ENCODE data around the gene IKZF2.

Gene IKZF2

GRCh38 chr2:213187386-213187785 is 36.0 kb upstream of the IKZF2 start:
- H3K9me3 ChIP-seq: no peaks in the 10 kb centered on the region
- H3K36me3 ChIP-seq: no peaks in the 10 kb centered on the region
- H3K4me3 ChIP-seq (ENCODE audit: low read depth, low read length): no peak overlapping the region
- no peaks in the 10 kb centered on the region for H3K4me1 ChIP-seq
- DNase-seq: no peak
- no peaks in the 10 kb centered on the region for H3K27me3 ChIP-seq
- TF ChIP-seq, protein P1, sequence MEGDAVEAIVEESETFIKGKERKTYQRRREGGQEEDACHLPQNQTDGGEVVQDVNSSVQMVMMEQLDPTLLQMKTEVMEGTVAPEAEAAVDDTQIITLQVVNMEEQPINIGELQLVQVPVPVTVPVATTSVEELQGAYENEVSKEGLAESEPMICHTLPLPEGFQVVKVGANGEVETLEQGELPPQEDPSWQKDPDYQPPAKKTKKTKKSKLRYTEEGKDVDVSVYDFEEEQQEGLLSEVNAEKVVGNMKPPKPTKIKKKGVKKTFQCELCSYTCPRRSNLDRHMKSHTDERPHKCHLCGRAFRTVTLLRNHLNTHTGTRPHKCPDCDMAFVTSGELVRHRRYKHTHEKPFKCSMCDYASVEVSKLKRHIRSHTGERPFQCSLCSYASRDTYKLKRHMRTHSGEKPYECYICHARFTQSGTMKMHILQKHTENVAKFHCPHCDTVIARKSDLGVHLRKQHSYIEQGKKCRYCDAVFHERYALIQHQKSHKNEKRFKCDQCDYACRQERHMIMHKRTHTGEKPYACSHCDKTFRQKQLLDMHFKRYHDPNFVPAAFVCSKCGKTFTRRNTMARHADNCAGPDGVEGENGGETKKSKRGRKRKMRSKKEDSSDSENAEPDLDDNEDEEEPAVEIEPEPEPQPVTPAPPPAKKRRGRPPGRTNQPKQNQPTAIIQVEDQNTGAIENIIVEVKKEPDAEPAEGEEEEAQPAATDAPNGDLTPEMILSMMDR (IDR thresholded peaks at IDR 0.05; ENCODE audit: low read depth, low read length): no peak

DNA sequence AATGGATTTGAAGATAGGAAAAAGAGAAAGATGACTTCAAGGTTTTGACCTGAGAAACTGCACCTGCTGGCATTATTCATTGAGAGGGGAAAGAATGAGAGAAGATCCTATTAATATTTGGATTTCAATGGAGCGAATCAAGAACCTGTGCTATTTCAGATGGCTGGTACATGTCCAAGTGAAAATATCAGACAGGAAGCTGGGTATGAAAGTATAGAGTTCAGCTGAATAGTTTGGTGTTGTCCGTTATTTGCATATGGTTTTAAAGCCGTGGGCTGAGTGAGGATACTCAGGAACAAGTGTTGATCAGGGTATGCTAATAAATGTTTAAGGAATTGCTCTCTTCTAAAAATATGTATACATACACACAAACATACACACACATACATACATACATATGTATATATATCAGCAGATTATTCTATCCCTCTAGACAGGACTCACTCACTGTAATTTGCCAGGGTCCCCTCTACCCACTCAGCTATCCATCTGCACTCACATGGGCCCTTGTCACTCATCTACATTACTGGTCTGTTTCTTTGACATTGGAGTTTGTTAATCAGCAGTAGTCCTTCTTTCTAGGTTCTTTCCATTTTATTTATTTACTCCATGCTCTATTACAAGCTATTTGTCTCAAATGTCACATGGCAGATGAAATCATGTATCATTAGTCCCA is 33.9 kb upstream of the IKZF2 start:
- no peak overlapping the region for H3K4me3 ChIP-seq (ENCODE audit: low read depth, low read length)
- no peak for DNase-seq
- no peaks in the 10 kb centered on the region for H3K36me3 ChIP-seq
- H3K4me1 ChIP-seq: no peaks in the 10 kb centered on the region
- H3K27me3 ChIP-seq: no peaks in the 10 kb centered on the region
- no peaks in the 10 kb centered on the region for H3K9me3 ChIP-seq
- TF ChIP-seq, protein P1 (IDR thresholded peaks at IDR 0.05; ENCODE audit: low read depth, low read length): no peak

- H3K4me3 ChIP-seq (ENCODE audit: low read depth, low read length): no peak overlapping the region
- TF ChIP-seq, protein P1 (IDR thresholded peaks at IDR 0.05; ENCODE audit: low read depth, low read length): no peak
- H3K36me3 ChIP-seq: no peaks in the 10 kb centered on the region
- no peaks in the 10 kb centered on the region for H3K4me1 ChIP-seq
- H3K9me3 ChIP-seq: no peaks in the 10 kb centered on the region
- no peaks in the 10 kb centered on the region for H3K27me3 ChIP-seq
- DNase-seq: no peak
These were observed 30.3 kb upstream of the IKZF2 start for GRCh38 chr2:213181712-213182111.

GRCh38 chr2:213177679-213178078 is 26.3 kb upstream of the IKZF2 start:
- no peaks in the 10 kb centered on the region for H3K4me1 ChIP-seq
- TF ChIP-seq, protein P1 (IDR thresholded peaks at IDR 0.05; ENCODE audit: low read depth, low read length): no peak
- H3K9me3 ChIP-seq: no peaks in the 10 kb centered on the region
- no peaks in the 10 kb centered on the region for H3K36me3 ChIP-seq
- no peak overlapping the region for H3K4me3 ChIP-seq (ENCODE audit: low read depth, low read length)
- no peaks in the 10 kb centered on the region for H3K27me3 ChIP-seq
- no peak for DNase-seq

GRCh38 chr2:213175673-213176247 is 24.3 kb upstream of the IKZF2 start:
- no peaks in the 10 kb centered on the region for H3K9me3 ChIP-seq
- no peaks in the 10 kb centered on the region for H3K36me3 ChIP-seq
- no peaks in the 10 kb centered on the region for H3K27me3 ChIP-seq
- H3K4me1 ChIP-seq: no peaks in the 10 kb centered on the region
- H3K4me3 ChIP-seq (ENCODE audit: low read depth, low read length): no peak overlapping the region
- TF ChIP-seq, protein P1 (IDR thresholded peaks at IDR 0.05; ENCODE audit: low read depth, low read length): no peak
- DNase-seq: no peak

DNA sequence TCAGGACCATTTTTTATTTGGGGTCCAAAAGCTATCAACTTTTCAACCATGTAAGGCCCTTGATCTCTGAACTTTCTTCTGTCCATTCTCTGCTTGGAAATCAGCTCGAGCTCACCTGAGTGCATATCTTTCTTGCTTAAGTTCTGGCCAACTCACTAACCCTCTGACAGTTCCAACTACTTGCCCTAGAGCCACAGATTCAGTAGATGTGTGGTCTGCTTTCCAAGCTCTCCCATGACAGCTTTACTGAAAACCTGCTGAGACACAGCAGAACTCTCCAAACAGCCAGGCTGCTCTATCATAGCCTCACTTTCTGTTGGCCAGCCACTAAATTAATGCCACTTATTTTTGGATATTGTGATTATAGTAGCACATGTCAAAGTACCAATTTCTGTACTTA is 21.2 kb upstream of the IKZF2 start:
- Histone ChIP-seq H3K27me3 (no peaks in the 10 kb centered on the region), H3K4me1 (no peaks in the 10 kb centered on the region), H3K9me3 (no peaks in the 10 kb centered on the region), H3K36me3 (no peaks in the 10 kb centered on the region), H3K4me3 (ENCODE audit: low read depth, low read length) (no peak overlapping the region)
- DNase-seq: no peak
- TF ChIP-seq, protein P1 (IDR thresholded peaks at IDR 0.05; ENCODE audit: low read depth, low read length): no peak
